IMR-90 (cell line): ENCODE results near the gene NUDT5. TPM values are rescaled to one million over a fixed set of nuclear protein-coding genes. Genes with fewer than 3 reads are reported as not detected.

Source experiments
- ATAC-seq: fragments of 200-7000 bp; cut with Tn5 transposase; 2 replicates; pipeline ENCODE4 v1.9.1; 2020; ENCODE audit warnings: low read depth, mild to moderate bottlenecking, moderate library complexity
- BruUV-seq: library from RNA; stranded (reverse); fragments of 400-500 nt; replicated peaks from 2 replicates; lab custom pipeline; 2021; lab: Mats Ljungman, UMichigan
- CTCF ChIA-PET: fragments of 300-600 bp; formaldehyde crosslinking; extraction: SDS; loops from one replicate; lab custom pipeline; 2021; ENCODE audit warnings: antibody characterized with exemption; lab: Yijun Ruan, JAX
- POLR2A ChIA-PET: fragments of 300-600 bp; sonication (Branson Sonifier 250); formaldehyde crosslinking; loops from one replicate; lab custom pipeline; 2022; ENCODE audit warnings: antibody characterized with exemption; ENCODE audit not compliant: unreplicated experiment; lab: Charles Lee
- DNase-seq: peaks from one replicate; pipeline ENCODE4 v3.0.0; 2013
- H2AFZ ChIP-seq: replicated peaks from 2 replicates; pipeline ENCODE3; 2013; ENCODE audit warnings: low read length, mild to moderate bottlenecking; ENCODE audit not compliant: poor library complexity
- H2AK5ac ChIP-seq: 2 replicates; pipeline ENCODE4 v1.6.1; 2013; ENCODE audit warnings: low read depth, low read length, inconsistent platforms
- H2AK9ac ChIP-seq: replicated peaks from 2 replicates; pipeline ENCODE3; 2013; ENCODE audit warnings: mild to moderate bottlenecking, low read depth, low read length, moderate library complexity; ENCODE audit not compliant: poor library complexity
- H2BK120ac ChIP-seq: 2 replicates; pipeline ENCODE4 v1.6.1; 2013; ENCODE audit warnings: low read depth, low read length, inconsistent platforms
- H2BK15ac ChIP-seq: 3 replicates; pipeline ENCODE4 v1.6.1; 2013; ENCODE audit warnings: low read depth, low read length, inconsistent platforms
- H2BK20ac ChIP-seq: 2 replicates; pipeline ENCODE4 v1.6.1; 2013; ENCODE audit warnings: low read depth, mild to moderate bottlenecking, inconsistent platforms, low read length, moderate library complexity
- H2BK5ac ChIP-seq: 2 replicates; pipeline ENCODE4 v1.6.1; 2013; ENCODE audit warnings: mild to moderate bottlenecking, low read depth, low read length, inconsistent platforms; ENCODE audit not compliant: poor library complexity, severe bottlenecking
- H3K14ac ChIP-seq: replicated peaks from 2 replicates; pipeline ENCODE4 v1.6.1; 2013; ENCODE audit warnings: low read depth, low read length, inconsistent platforms
- H3K18ac ChIP-seq: 2 replicates; pipeline ENCODE4 v1.6.1; 2013; ENCODE audit warnings: low read depth, low read length, control low read depth
- H3K23ac ChIP-seq: 2 replicates; pipeline ENCODE4 v1.6.1; 2013; ENCODE audit warnings: low read depth, low read length, inconsistent platforms
- H3K27ac ChIP-seq: 2 replicates; pipeline ENCODE4 v1.5.1; 2013; ENCODE audit warnings: mild to moderate bottlenecking, control low read depth, low read length; ENCODE audit not compliant: insufficient read depth
- H3K27me3 ChIP-seq: 2 replicates; pipeline ENCODE4 v1.6.1; 2013; ENCODE audit warnings: low read length; ENCODE audit not compliant: control insufficient read depth, insufficient read depth
- H3K36me3 ChIP-seq: 2 replicates; pipeline ENCODE4 v1.6.1; 2013; ENCODE audit warnings: low read length, mixed read lengths; ENCODE audit not compliant: control insufficient read depth, insufficient read depth
- H3K4ac ChIP-seq: 2 replicates; pipeline ENCODE4 v1.6.1; 2013; ENCODE audit warnings: low read depth, low read length, inconsistent platforms
- H3K4me1 ChIP-seq: 2 replicates; pipeline ENCODE4 v1.6.1; 2013; ENCODE audit warnings: low read length, mixed read lengths; ENCODE audit not compliant: control insufficient read depth, insufficient read depth
- H3K4me2 ChIP-seq: 2 replicates; pipeline ENCODE4 v1.6.1; 2013; ENCODE audit warnings: low read depth, mild to moderate bottlenecking, control low read depth, low read length, moderate library complexity
- H3K4me3 ChIP-seq: 2 replicates; pipeline ENCODE4 v1.5.1; 2013; ENCODE audit warnings: low read depth, mild to moderate bottlenecking, control low read depth, low read length, moderate library complexity; ENCODE audit not compliant: insufficient read depth
- H3K56ac ChIP-seq: 2 replicates; pipeline ENCODE4 v1.6.1; 2013; ENCODE audit warnings: low read length, inconsistent platforms; ENCODE audit not compliant: insufficient read depth; ENCODE audit errors: extremely low read depth
- H3K79me1 ChIP-seq, 2 experiments: 2 replicates each; pipeline ENCODE4 v1.6.1; 2013; ENCODE audit warnings: low read length in 2 of 2, inconsistent platforms in 1 of 2, low read depth in 1 of 2
- H3K9ac ChIP-seq: 2 replicates; pipeline ENCODE4 v1.6.1; 2013; ENCODE audit warnings: low read depth, low read length, control low read depth
- H3K9me1 ChIP-seq: 2 replicates; pipeline ENCODE4 v1.6.1; 2013; ENCODE audit warnings: low read length, inconsistent platforms; ENCODE audit not compliant: insufficient read depth
- H3K9me3 ChIP-seq: 2 replicates; pipeline ENCODE4 v1.6.1; 2013; ENCODE audit warnings: low read length; ENCODE audit not compliant: control insufficient read depth, insufficient read depth
- H4K20me1 ChIP-seq: 2 replicates; pipeline ENCODE4 v1.6.1; 2013; ENCODE audit warnings: low read length, inconsistent platforms; ENCODE audit not compliant: insufficient read depth
- H4K5ac ChIP-seq: 2 replicates; pipeline ENCODE4 v1.6.1; 2013; ENCODE audit warnings: mild to moderate bottlenecking, low read depth, low read length, control low read depth
- H4K8ac ChIP-seq, 2 experiments: 2 replicates each; pipeline ENCODE4 v1.6.1; 2013; ENCODE audit warnings: low read depth in 2 of 2, low read length in 2 of 2, control low read depth in 1 of 2, inconsistent platforms in 1 of 2
- H4K91ac ChIP-seq: 2 replicates; pipeline ENCODE4 v1.6.1; 2013; ENCODE audit warnings: low read depth, low read length, inconsistent platforms; ENCODE audit not compliant: insufficient read depth
- BHLHE40 ChIP-seq: fragments of 150-350 bp; IDR thresholded peaks from 2 replicates; pipeline ENCODE4 v1.6.1; 2016; ENCODE audit warnings: mild to moderate bottlenecking, low read depth, low read length
- CEBPB ChIP-seq: IDR thresholded peaks from 2 replicates; pipeline ENCODE4 v1.6.1; 2012; ENCODE audit warnings: low read depth, low read length, improper control_type of control experiment
- CHD1 ChIP-seq: IDR thresholded peaks from 2 replicates; pipeline ENCODE4 v1.6.1; 2012; ENCODE audit warnings: low read depth, low read length, improper control_type of control experiment
- CTCF ChIP-seq: conservative IDR thresholded peaks from 2 replicates; pipeline ENCODE4 v1.5.1; 2012; ENCODE audit warnings: mild to moderate bottlenecking, low read depth, low read length, improper control_type of control experiment
- FOS ChIP-seq: fragments of 150-350 bp; IDR thresholded peaks from 2 replicates; pipeline ENCODE4 v1.6.1; 2016; ENCODE audit warnings: low read depth, low read length
- MAFK ChIP-seq: IDR thresholded peaks from 2 replicates; pipeline ENCODE4 v1.6.1; 2012; ENCODE audit warnings: low read depth, low read length, improper control_type of control experiment
- MAZ ChIP-seq: IDR thresholded peaks from 2 replicates; pipeline ENCODE4 v1.6.1; 2012; ENCODE audit warnings: low read depth, mild to moderate bottlenecking, low read length, improper control_type of control experiment, moderate library complexity, borderline replicate concordance
- NFE2L2 ChIP-seq: fragments of 150-350 bp; IDR thresholded peaks from 2 replicates; pipeline ENCODE4 v1.6.1; 2016; ENCODE audit warnings: low read depth, mild to moderate bottlenecking, low read length
- POLR2A ChIP-seq: IDR thresholded peaks from 2 replicates; pipeline ENCODE4 v1.6.1; 2012; ENCODE audit warnings: mild to moderate bottlenecking, low read depth, low read length
- RAD21 ChIP-seq: IDR thresholded peaks from 2 replicates; pipeline ENCODE4 v1.6.1; 2012; ENCODE audit warnings: low read length, improper control_type of control experiment
- RCOR1 ChIP-seq: IDR thresholded peaks from 2 replicates; pipeline ENCODE4 v1.6.1; 2012; ENCODE audit warnings: mild to moderate bottlenecking, low read length, improper control_type of control experiment; ENCODE audit not compliant: insufficient replicate concordance
- RFX5 ChIP-seq: IDR thresholded peaks from 2 replicates; pipeline ENCODE4 v1.8.0; 2012; ENCODE audit warnings: low read depth, mild to moderate bottlenecking, low read length, moderate library complexity
- SMC3 ChIP-seq: fragments of 150-350 bp; IDR thresholded peaks from 2 replicates; pipeline ENCODE4 v1.6.1; 2016; ENCODE audit warnings: low read depth, mild to moderate bottlenecking, antibody characterized with exemption, low read length, moderate library complexity
- USF2 ChIP-seq: fragments of 150-350 bp; IDR thresholded peaks from 2 replicates; pipeline ENCODE4 v1.6.1; 2017; ENCODE audit warnings: mild to moderate bottlenecking, antibody characterized with exemption, low read length, low read depth
- WGBS, 2 experiments: methylation state at CpG; one replicate each; pipeline versions ENCODE4 v1.1.5 to v1.1.7; 2013; ENCODE audit warnings: missing lambda C conversion rate in 2 of 2; ENCODE audit not compliant: insufficient read length in 1 of 2; ENCODE audit errors: extremely low coverage in 2 of 2; 5-methylcytosine and 5-hydroxymethylcytosine counted together
- dilution Hi-C: fragments of 300-500 bp; cut with HindIII; formaldehyde crosslinking; loops from one replicate; pipeline ENCODE4 v1.14.3; 2018; ENCODE audit warnings: low sequenced_read_pairs; ENCODE audit not compliant: unreplicated experiment
- in situ Hi-C: fragments of 300-500 bp; cut with MboI; formaldehyde crosslinking; loops from 3 replicates; pipeline ENCODE4 v1.14.3; 2019; ENCODE audit warnings: low sequenced_read_pairs, inconsistent platforms, mixed read lengths
- intact Hi-C: fragments of 100-400 bp; cut with micrococcal nuclease; formaldehyde crosslinking; loops from 2 replicates; pipeline ENCODE4 v1.10.0; 2022
- polyA plus RNA-seq, 3 experiments: library from polyadenylated mRNA; depleted of rRNA; stranded (reverse); fragments of >200 nt; gene quantifications; 2 replicates each; pipeline ENCODE4 v1.2.3, GENCODE V29; 2012; ENCODE audit warnings: low replicate concordance in 1 of 3
- total RNA-seq: library from RNA; depleted of rRNA; stranded (reverse); fragments of >200 nt; gene quantifications from 2 replicates; pipeline ENCODE4 v1.2.3, GENCODE V29; 2012
- TF ChIP-seq, protein P1 (sequence below): fragments of 150-350 bp; IDR thresholded peaks from 2 replicates; pipeline ENCODE4 v1.6.1; 2016; ENCODE audit warnings: low read depth, mild to moderate bottlenecking, low read length, moderate library complexity, borderline replicate concordance

Gene NUDT5
- total and polyA plus RNA-seq, 2 of the 4 experiments (the other 2 are of a cell fraction) = 70.1 to 74.6 TPM

DNA sequence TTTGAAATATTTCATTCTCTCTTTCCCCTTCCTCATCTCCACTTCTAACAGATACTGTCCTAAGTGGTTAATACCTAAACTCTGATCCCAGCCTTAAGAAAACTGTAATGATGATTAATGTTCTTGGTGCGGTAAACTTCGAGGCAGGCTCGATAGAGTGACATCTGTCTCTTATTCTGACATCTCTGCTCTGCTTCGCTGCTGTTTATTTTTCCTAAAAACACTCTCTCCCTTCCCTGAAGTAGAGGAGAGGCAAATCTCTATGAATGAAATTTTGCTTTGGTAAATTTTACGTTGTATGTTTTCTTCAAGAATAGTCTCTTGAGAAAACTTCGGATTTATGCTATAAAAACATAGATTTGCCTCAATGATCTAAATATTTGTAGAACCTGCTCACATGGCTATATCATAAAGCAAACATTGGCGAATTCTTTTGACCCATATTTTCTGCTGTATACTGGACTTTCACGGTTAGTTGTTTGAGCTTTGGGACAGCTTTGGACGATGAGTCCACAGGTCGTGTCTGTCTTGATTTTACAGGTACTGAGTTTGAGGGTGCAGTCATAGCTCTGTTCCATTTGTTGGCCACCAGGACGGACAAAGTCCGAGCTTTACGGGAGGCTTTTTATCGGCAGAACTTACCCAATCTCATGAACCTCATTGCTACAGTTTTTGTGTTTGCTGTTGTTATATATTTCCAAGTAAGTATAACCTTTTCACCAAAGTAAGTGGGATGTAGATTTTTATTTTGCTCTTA is 39.1 kb downstream of the NUDT5 start:
- no peak for DNase-seq
- H2AFZ ChIP-seq = no peak overlapping the region
- no peak overlapping the region for H4K5ac ChIP-seq
- no peak overlapping the region for H2BK5ac ChIP-seq
- H3K27me3 ChIP-seq = no peaks in the 10 kb centered on the region
- H3K4me3 ChIP-seq = no peak overlapping the region
- CTCF ChIA-PET = no interaction called here
- H3K36me3 ChIP-seq = peaks cover 30% of the 10 kb centered on the region
- peaks cover 6% of the 10 kb centered on the region for H3K9me1 ChIP-seq
- H4K20me1 ChIP-seq = no peaks in the 10 kb centered on the region
- no peak overlapping the region for H2AK9ac ChIP-seq
- no peak overlapping the region for H3K27ac ChIP-seq
- intact Hi-C loops (loop anchor here (10.0 kb wide), 1 partner anchor 1822 kb away; no protein-coding TSS in a partner anchor), dilution Hi-C loops (no loop called here), in situ Hi-C loops (no loop called here)
- H3K9ac ChIP-seq = no peak overlapping the region
- no peak overlapping the region for H3K56ac ChIP-seq
- H3K9me3 ChIP-seq = no peaks in the 10 kb centered on the region
- no peak overlapping the region for H4K8ac ChIP-seq
- no peak for ATAC-seq
- H3K4ac ChIP-seq = no peak overlapping the region
- peaks cover 0 to 11% of the 10 kb centered on the region in 2 experiments; a peak in 1 of 4 replicates for H3K79me1 ChIP-seq
- H4K91ac ChIP-seq = no peak overlapping the region
- H3K14ac ChIP-seq = no peak overlapping the region
- POLR2A ChIA-PET = no interaction called here
- no peak overlapping the region for H2BK15ac ChIP-seq
- no peak overlapping the region for H3K23ac ChIP-seq
- BruUV-seq = no TSS peak
- no peak overlapping the region for H2AK5ac ChIP-seq
- H2BK20ac ChIP-seq = no peak overlapping the region
- no peak overlapping the region for H3K4me2 ChIP-seq
- WGBS, 2 experiments = 75% methylated on average over 2 of the region's 14 CpGs; no CpG with 5 or more reads in 1 of the 2 experiments
- H2BK120ac ChIP-seq = no peak overlapping the region
- H3K4me1 ChIP-seq = no peaks in the 10 kb centered on the region
- no peak overlapping the region for H3K18ac ChIP-seq
- TF ChIP-seq MAFK (no peak), POLR2A (no peak), USF2 (no peak), MAZ (no peak), CHD1 (no peak), NFE2L2 (no peak), RAD21 (no peak), BHLHE40 (no peak), RFX5 (no peak), SMC3 (no peak), FOS (no peak), RCOR1 (no peak), CEBPB (no peak), CTCF (no peak)
- TF ChIP-seq, protein P1, sequence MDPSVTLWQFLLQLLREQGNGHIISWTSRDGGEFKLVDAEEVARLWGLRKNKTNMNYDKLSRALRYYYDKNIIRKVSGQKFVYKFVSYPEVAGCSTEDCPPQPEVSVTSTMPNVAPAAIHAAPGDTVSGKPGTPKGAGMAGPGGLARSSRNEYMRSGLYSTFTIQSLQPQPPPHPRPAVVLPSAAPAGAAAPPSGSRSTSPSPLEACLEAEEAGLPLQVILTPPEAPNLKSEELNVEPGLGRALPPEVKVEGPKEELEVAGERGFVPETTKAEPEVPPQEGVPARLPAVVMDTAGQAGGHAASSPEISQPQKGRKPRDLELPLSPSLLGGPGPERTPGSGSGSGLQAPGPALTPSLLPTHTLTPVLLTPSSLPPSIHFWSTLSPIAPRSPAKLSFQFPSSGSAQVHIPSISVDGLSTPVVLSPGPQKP = no peak
